ENCODE results near the gene DCHS1. TPM values are rescaled to one million over a fixed set of nuclear protein-coding genes. Genes with fewer than 3 reads are reported as not detected.

The DCHS1 gene
- total RNA-seq, 4 donors from 2014 or later: 26.8 to 125 (median 73.6) TPM

- H3K27ac ChIP-seq: no peak overlapping the region
- DNase-seq: no peak
Measured at GRCh38 chr11:6627762-6628241, 27.8 kb downstream of the DCHS1 start.

GRCh38 chr11:6626971-6627761 is 28.4 kb downstream of the DCHS1 start:
- Histone ChIP-seq H3K4me3 (no peak overlapping the region), H3K9me3 (no peaks in the 10 kb centered on the region), H3K27me3 (no peaks in the 10 kb centered on the region), H3K36me3 (no peaks in the 10 kb centered on the region), H3K27ac (no peak overlapping the region), H3K4me1 (no peaks in the 10 kb centered on the region)
- intact Hi-C loops (cut with DNase I; ENCODE audit: low total_unique reads): no loop called here
- no peak for TF ChIP-seq CTCF (IDR thresholded peaks at IDR 0.05)
- no peak for TF ChIP-seq POLR2A (IDR thresholded peaks at IDR 0.05)
- DNase-seq: no peak

More at GRCh38 chr11:6627762-6628241, 27.8 kb downstream of the DCHS1 start:
- Histone ChIP-seq H3K4me1 (no peaks in the 10 kb centered on the region), H3K27me3 (no peaks in the 10 kb centered on the region), H3K4me3 (no peak overlapping the region), H3K9me3 (no peaks in the 10 kb centered on the region), H3K36me3 (no peaks in the 10 kb centered on the region)
- TF ChIP-seq POLR2A (IDR thresholded peaks at IDR 0.05) (no peak), CTCF (IDR thresholded peaks at IDR 0.05) (no peak)
- intact Hi-C loops (cut with DNase I; ENCODE audit: low total_unique reads): no loop called here

- H3K27ac ChIP-seq: no peak overlapping the region
- no peak overlapping the region for H3K4me3 ChIP-seq
- H3K36me3 ChIP-seq: no peaks in the 10 kb centered on the region
- H3K4me1 ChIP-seq: no peaks in the 10 kb centered on the region
- TF ChIP-seq POLR2A (IDR thresholded peaks at IDR 0.05) (no peak), CTCF (IDR thresholded peaks at IDR 0.05) (no peak)
- intact Hi-C loops (cut with DNase I; ENCODE audit: low total_unique reads): no loop called here
- no peaks in the 10 kb centered on the region for H3K27me3 ChIP-seq
- no peaks in the 10 kb centered on the region for H3K9me3 ChIP-seq
- no peak for DNase-seq
Measured at GRCh38 chr11:6625832-6626420, 29.7 kb downstream of the DCHS1 start.

- Histone ChIP-seq H3K4me1 (no peaks in the 10 kb centered on the region), H3K36me3 (no peaks in the 10 kb centered on the region), H3K9me3 (no peaks in the 10 kb centered on the region), H3K27ac (no peak overlapping the region), H3K27me3 (no peaks in the 10 kb centered on the region), H3K4me3 (no peak overlapping the region)
- TF ChIP-seq CTCF (IDR thresholded peaks at IDR 0.05) (no peak), POLR2A (IDR thresholded peaks at IDR 0.05) (no peak)
- intact Hi-C loops (cut with DNase I; ENCODE audit: low total_unique reads): no loop called here
- no peak for DNase-seq
Measured at GRCh38 chr11:6625156-6625831, 30.3 kb downstream of the DCHS1 start.

Measured in uterus (tissue), 4 donors.